ENCODE measurements around the gene RNF175.

GRCh38 chr4:153806073-153806472 lies 46.2 kb upstream of the RNF175 start:
- TF ChIP-seq HMGA2 (CRISPR knock-in tag; IDR thresholded peaks at IDR 0.05): no peak
- TF ChIP-seq, protein P1, sequence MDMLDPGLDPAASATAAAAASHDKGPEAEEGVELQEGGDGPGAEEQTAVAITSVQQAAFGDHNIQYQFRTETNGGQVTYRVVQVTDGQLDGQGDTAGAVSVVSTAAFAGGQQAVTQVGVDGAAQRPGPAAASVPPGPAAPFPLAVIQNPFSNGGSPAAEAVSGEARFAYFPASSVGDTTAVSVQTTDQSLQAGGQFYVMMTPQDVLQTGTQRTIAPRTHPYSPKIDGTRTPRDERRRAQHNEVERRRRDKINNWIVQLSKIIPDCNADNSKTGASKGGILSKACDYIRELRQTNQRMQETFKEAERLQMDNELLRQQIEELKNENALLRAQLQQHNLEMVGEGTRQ (CRISPR knock-in tag; IDR thresholded peaks at IDR 0.05): no peak
- no peak for TF ChIP-seq E2F4 (CRISPR knock-in tag; IDR thresholded peaks at IDR 0.05; ENCODE audit: borderline replicate concordance, low read depth)
- TF ChIP-seq MXD4 (CRISPR knock-in tag; IDR thresholded peaks at IDR 0.05; ENCODE audit: borderline replicate concordance): no peak
- TF ChIP-seq, protein P2, sequence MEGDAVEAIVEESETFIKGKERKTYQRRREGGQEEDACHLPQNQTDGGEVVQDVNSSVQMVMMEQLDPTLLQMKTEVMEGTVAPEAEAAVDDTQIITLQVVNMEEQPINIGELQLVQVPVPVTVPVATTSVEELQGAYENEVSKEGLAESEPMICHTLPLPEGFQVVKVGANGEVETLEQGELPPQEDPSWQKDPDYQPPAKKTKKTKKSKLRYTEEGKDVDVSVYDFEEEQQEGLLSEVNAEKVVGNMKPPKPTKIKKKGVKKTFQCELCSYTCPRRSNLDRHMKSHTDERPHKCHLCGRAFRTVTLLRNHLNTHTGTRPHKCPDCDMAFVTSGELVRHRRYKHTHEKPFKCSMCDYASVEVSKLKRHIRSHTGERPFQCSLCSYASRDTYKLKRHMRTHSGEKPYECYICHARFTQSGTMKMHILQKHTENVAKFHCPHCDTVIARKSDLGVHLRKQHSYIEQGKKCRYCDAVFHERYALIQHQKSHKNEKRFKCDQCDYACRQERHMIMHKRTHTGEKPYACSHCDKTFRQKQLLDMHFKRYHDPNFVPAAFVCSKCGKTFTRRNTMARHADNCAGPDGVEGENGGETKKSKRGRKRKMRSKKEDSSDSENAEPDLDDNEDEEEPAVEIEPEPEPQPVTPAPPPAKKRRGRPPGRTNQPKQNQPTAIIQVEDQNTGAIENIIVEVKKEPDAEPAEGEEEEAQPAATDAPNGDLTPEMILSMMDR (IDR thresholded peaks at IDR 0.05): no peak
- TF ChIP-seq ATF1 (CRISPR knock-in tag; IDR thresholded peaks at IDR 0.05): no peak
- TF ChIP-seq IRF1 (CRISPR knock-in tag; IDR thresholded peaks at IDR 0.05): no peak
